Measurements from ENCODE around the gene KCND2.

- no peak for TF ChIP-seq RAD21 (IDR thresholded peaks at IDR 0.05; ENCODE audit: low read length)
- TF ChIP-seq YY1 (IDR thresholded peaks at IDR 0.05; ENCODE audit: low read depth), result no peak
- TF ChIP-seq CTCF (IDR thresholded peaks at IDR 0.05), result no peak
- no peak for TF ChIP-seq REST (IDR thresholded peaks at IDR 0.05; ENCODE audit: low read depth, low read length)
- no peak for TF ChIP-seq EZH2phosphoT487 (IDR thresholded peaks at IDR 0.05; ENCODE audit: borderline replicate concordance, low read depth)
- TF ChIP-seq TAF1 (IDR thresholded peaks at IDR 0.05; ENCODE audit: borderline replicate concordance, low read depth, low read length), result no peak
- TF ChIP-seq SIN3A (IDR thresholded peaks at IDR 0.05; ENCODE audit: borderline replicate concordance, low read depth, low read length), result no peak
- no peak for TF ChIP-seq ZBTB33 (IDR thresholded peaks at IDR 0.05; ENCODE audit: borderline replicate concordance, low read depth)
- TF ChIP-seq USF2 (IDR thresholded peaks at IDR 0.05; ENCODE audit: borderline replicate concordance, low read depth, low read length), result no peak
- no peak for TF ChIP-seq MAX (IDR thresholded peaks at IDR 0.05; ENCODE audit: low read depth)
- no peak for TF ChIP-seq GABPA (IDR thresholded peaks at IDR 0.05; ENCODE audit: low read depth)
These were observed 392.1 kb downstream of the KCND2 start for GRCh38 chr7:120665068-120665467.
